Peyer's patch (tissue), 4 donors: ENCODE results near the gene PAGE1.

Source experiments
- POLR2A ChIP-seq, 2 donors: fragments of 450-650 bp; IDR thresholded peaks; one replicate each; pipeline ENCODE4 v1.5.1; 2017; ENCODE audit warnings: antibody characterized with exemption in 2 of 2, mild to moderate bottlenecking in 2 of 2, moderate library complexity in 2 of 2
- TF ChIP-seq, protein P1 (sequence below), 6 experiments: fragments of 450-650 bp in 4 of 6; fragments of 200-600 bp in 2 of 6; sonication (generic) in 1 of 6; IDR thresholded peaks; one replicate each; pipeline ENCODE4 v1.5.1; 2017 to 2019; ENCODE audit warnings: antibody characterized with exemption in 6 of 6, mild to moderate bottlenecking in 3 of 6, moderate library complexity in 1 of 6

DNA sequence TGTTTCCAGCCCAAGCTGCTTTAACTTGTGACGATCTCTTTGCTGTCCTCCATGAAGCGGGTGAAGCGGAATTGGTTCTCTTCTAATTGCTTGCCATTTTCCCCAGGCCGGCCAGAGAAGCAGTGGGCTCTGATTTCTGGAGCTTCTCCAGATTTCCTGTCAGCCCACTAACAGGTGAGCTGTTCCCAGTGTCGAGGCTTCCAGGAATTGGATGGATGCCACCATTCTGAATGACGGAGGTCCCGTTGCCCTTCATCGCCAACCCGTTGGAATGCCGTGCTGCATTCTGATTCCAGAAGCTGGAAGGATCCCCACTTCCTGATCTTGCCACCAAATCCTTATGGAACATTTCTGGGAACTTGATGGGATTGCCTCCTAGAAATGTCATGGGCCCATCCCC lies 31.0 kb downstream of the PAGE1 start:
- TF ChIP-seq, protein P1, sequence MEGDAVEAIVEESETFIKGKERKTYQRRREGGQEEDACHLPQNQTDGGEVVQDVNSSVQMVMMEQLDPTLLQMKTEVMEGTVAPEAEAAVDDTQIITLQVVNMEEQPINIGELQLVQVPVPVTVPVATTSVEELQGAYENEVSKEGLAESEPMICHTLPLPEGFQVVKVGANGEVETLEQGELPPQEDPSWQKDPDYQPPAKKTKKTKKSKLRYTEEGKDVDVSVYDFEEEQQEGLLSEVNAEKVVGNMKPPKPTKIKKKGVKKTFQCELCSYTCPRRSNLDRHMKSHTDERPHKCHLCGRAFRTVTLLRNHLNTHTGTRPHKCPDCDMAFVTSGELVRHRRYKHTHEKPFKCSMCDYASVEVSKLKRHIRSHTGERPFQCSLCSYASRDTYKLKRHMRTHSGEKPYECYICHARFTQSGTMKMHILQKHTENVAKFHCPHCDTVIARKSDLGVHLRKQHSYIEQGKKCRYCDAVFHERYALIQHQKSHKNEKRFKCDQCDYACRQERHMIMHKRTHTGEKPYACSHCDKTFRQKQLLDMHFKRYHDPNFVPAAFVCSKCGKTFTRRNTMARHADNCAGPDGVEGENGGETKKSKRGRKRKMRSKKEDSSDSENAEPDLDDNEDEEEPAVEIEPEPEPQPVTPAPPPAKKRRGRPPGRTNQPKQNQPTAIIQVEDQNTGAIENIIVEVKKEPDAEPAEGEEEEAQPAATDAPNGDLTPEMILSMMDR (IDR thresholded peaks at IDR 0.05), result no peak
- TF ChIP-seq POLR2A (IDR thresholded peaks at IDR 0.05), result no peak
